Osteoblast (primary cell): ENCODE measurements around the gene IKZF2. TPM values are rescaled to one million over a fixed set of nuclear protein-coding genes. Genes with fewer than 3 reads are reported as not detected.

Source experiments
- DNase-seq: peaks from one replicate; pipeline ENCODE4 v3.0.0; 2011; ENCODE audit warnings: low spot score, mixed read lengths; ENCODE audit not compliant: insufficient read length; ENCODE audit errors: missing footprints
- H2AFZ ChIP-seq: 2 replicates; pipeline ENCODE4 v1.6.0; 2011; ENCODE audit warnings: mild to moderate bottlenecking, low read length
- H3K27ac ChIP-seq: 2 replicates; pipeline ENCODE4 v1.5.1; 2011; ENCODE audit warnings: mild to moderate bottlenecking, low read depth, low read length, moderate library complexity
- H3K27me3 ChIP-seq: 2 replicates; pipeline ENCODE4 v1.6.0; 2012; ENCODE audit warnings: mild to moderate bottlenecking, control low read depth, inconsistent platforms, low read length, moderate library complexity; ENCODE audit not compliant: insufficient read depth
- H3K36me3 ChIP-seq: 2 replicates; pipeline ENCODE4 v1.5.1; 2011; ENCODE audit warnings: mild to moderate bottlenecking, low read length, control low read depth, moderate library complexity; ENCODE audit not compliant: insufficient read depth
- H3K4me1 ChIP-seq: 2 replicates; pipeline ENCODE4 v1.5.1; 2011; ENCODE audit warnings: mild to moderate bottlenecking, low read length, control low read depth, moderate library complexity; ENCODE audit not compliant: insufficient read depth
- H3K4me2 ChIP-seq: 2 replicates; pipeline ENCODE4 v1.6.0; 2011; ENCODE audit warnings: mild to moderate bottlenecking, low read length; ENCODE audit not compliant: insufficient read depth
- H3K4me3 ChIP-seq: fragments of 200-600 bp; sonication (generic); 3 replicates; pipeline ENCODE4 v1.5.1; 2012; ENCODE audit warnings: mild to moderate bottlenecking, low read length, inconsistent platforms; ENCODE audit not compliant: insufficient read depth
- H3K79me2 ChIP-seq: 2 replicates; pipeline ENCODE4 v1.6.0; 2012; ENCODE audit warnings: mild to moderate bottlenecking, low read length, control low read depth, inconsistent platforms; ENCODE audit not compliant: insufficient read depth
- H3K9me3 ChIP-seq: 2 replicates; pipeline ENCODE4 v1.5.1; 2011; ENCODE audit warnings: low read depth, low read length, control low read depth
- H4K20me1 ChIP-seq: 2 replicates; pipeline ENCODE4 v1.6.0; 2012; ENCODE audit warnings: mild to moderate bottlenecking, low read length, control low read depth; ENCODE audit not compliant: insufficient read depth
- total RNA-seq: library from RNA; depleted of rRNA; stranded (reverse); fragments of >200 nt; gene quantifications from 2 replicates; pipeline ENCODE4 v1.2.3, GENCODE V29; 2012
- TF ChIP-seq, protein P1 (sequence below): IDR thresholded peaks from 2 replicates; pipeline ENCODE4 v1.5.1; 2011; ENCODE audit warnings: mild to moderate bottlenecking, low read depth, low read length, moderate library complexity; ENCODE audit errors: extremely low read depth

Gene IKZF2
- total RNA-seq, 1 donor, result 11.9 TPM

DNA sequence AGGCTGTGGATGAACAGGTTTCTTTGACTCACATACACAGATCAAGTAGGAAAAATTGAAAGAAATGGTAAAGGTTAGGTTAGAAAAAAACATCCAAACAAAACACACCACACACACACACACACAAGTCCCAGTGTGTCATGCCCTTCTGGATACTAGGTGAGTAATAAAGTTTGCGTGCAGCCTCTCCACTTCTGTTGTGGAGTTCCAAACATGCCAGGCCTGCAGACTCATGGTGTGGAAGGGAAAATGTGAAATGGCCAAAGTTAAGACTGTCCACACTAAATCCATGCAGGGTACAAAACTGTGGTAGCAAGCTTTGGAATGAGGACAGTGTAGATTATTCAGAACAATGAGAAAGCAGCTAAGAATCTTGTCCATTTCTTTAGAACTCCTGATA, 114.6 kb downstream of the IKZF2 start:
- TF ChIP-seq, protein P1, sequence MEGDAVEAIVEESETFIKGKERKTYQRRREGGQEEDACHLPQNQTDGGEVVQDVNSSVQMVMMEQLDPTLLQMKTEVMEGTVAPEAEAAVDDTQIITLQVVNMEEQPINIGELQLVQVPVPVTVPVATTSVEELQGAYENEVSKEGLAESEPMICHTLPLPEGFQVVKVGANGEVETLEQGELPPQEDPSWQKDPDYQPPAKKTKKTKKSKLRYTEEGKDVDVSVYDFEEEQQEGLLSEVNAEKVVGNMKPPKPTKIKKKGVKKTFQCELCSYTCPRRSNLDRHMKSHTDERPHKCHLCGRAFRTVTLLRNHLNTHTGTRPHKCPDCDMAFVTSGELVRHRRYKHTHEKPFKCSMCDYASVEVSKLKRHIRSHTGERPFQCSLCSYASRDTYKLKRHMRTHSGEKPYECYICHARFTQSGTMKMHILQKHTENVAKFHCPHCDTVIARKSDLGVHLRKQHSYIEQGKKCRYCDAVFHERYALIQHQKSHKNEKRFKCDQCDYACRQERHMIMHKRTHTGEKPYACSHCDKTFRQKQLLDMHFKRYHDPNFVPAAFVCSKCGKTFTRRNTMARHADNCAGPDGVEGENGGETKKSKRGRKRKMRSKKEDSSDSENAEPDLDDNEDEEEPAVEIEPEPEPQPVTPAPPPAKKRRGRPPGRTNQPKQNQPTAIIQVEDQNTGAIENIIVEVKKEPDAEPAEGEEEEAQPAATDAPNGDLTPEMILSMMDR, result no peak
- Histone ChIP-seq H3K9me3 (no peaks in the 10 kb centered on the region), H3K4me1 (peaks cover 4% of the 10 kb centered on the region), H3K27me3 (no peaks in the 10 kb centered on the region), H3K79me2 (no peaks in the 10 kb centered on the region), H4K20me1 (no peaks in the 10 kb centered on the region), H2AFZ (no peak overlapping the region), H3K27ac (peak overlapping the region; percentile 43), H3K36me3 (no peaks in the 10 kb centered on the region), H3K4me3 (no peak overlapping the region), H3K4me2 (peak overlapping the region; percentile 13)
- no peak for DNase-seq

GRCh38 chr2:213034585-213034984, 116.8 kb downstream of the IKZF2 start:
- Histone ChIP-seq H3K4me1 (peaks cover 4% of the 10 kb centered on the region), H3K9me3 (no peaks in the 10 kb centered on the region), H2AFZ (no peak overlapping the region), H3K27me3 (no peaks in the 10 kb centered on the region), H3K36me3 (no peaks in the 10 kb centered on the region), H4K20me1 (no peaks in the 10 kb centered on the region), H3K79me2 (no peaks in the 10 kb centered on the region), H3K4me3 (no peak overlapping the region), H3K4me2 (no peak overlapping the region), H3K27ac (no peak overlapping the region)
- TF ChIP-seq, protein P1, result no peak
- DNase-seq, result no peak

GRCh38 chr2:213032607-213033006, 118.8 kb downstream of the IKZF2 start:
- Histone ChIP-seq H2AFZ (no peak overlapping the region), H3K79me2 (no peaks in the 10 kb centered on the region), H3K27ac (no peak overlapping the region), H3K4me1 (peaks cover 3% of the 10 kb centered on the region), H3K9me3 (no peaks in the 10 kb centered on the region), H3K36me3 (no peaks in the 10 kb centered on the region), H3K27me3 (no peaks in the 10 kb centered on the region), H3K4me3 (no peak overlapping the region), H4K20me1 (no peaks in the 10 kb centered on the region), H3K4me2 (no peak overlapping the region)
- DNase-seq, result no peak
- TF ChIP-seq, protein P1, result no peak

GRCh38 chr2:213022987-213023386, 128.4 kb downstream of the IKZF2 start:
- Histone ChIP-seq H3K9me3 (no peaks in the 10 kb centered on the region), H3K79me2 (no peaks in the 10 kb centered on the region)
- DNase-seq, result no peak

More at GRCh38 chr2:213022987-213023386, 128.4 kb downstream of the IKZF2 start:
- Histone ChIP-seq H3K27me3 (no peaks in the 10 kb centered on the region), H3K4me3 (no peak overlapping the region), H3K4me2 (no peak overlapping the region), H3K27ac (peak overlapping the region; percentile 88), H3K4me1 (peaks cover 20% of the 10 kb centered on the region), H3K36me3 (no peaks in the 10 kb centered on the region), H4K20me1 (no peaks in the 10 kb centered on the region), H2AFZ (no peak overlapping the region)
- TF ChIP-seq, protein P1, result no peak
